HCT116 (cell line): Measurements from ENCODE around the gene MTUS2. TPM values are rescaled to one million over a fixed set of nuclear protein-coding genes. Genes with fewer than 3 reads are reported as not detected.

Experiments
- ATAC-seq: fragments of 200-7000 bp; cut with Tn5 transposase; 2 replicates; pipeline ENCODE4 v1.9.1; 2020; ENCODE audit warnings: mild to moderate bottlenecking, moderate library complexity
- BruUV-seq: library from RNA; stranded (reverse); fragments of 400-500 nt; replicated peaks from 2 replicates; lab custom pipeline; 2021; lab: Mats Ljungman, UMichigan
- CTCF ChIA-PET: fragments of 300-600 bp; sonication (Branson Sonifier 250); formaldehyde crosslinking; loops from one replicate; lab custom pipeline; 2021; ENCODE audit warnings: antibody characterized with exemption; lab: Charles Lee
- POLR2A ChIA-PET: fragments of 300-600, 350-600 bp; sonication (Branson Sonifier 250); formaldehyde crosslinking; loops from one replicate; lab custom pipeline; 2021; ENCODE audit warnings: antibody characterized with exemption; lab: Charles Lee
- RAD21 ChIA-PET, 2 experiments: fragments of 300-600 bp; sonication (Branson Sonifier 250); formaldehyde crosslinking; loops; one replicate each; lab custom pipeline; 2023; ENCODE audit warnings: low total read pairs in 2 of 2; ENCODE audit not compliant: uncharacterized antibody in 2 of 2, unreplicated experiment in 2 of 2, low non-redundant PET in 1 of 2; lab: Charles Lee
- DNase-seq: peaks from one replicate; pipeline ENCODE4 v3.0.0-alpha.2; 2010; ENCODE audit warnings: low read depth, low spot score
- H2AFZ ChIP-seq: fragments of 200-600 bp; shearing (Covaris generic), sonication (generic); 2 replicates; pipeline ENCODE4 v1.6.1; 2017; ENCODE audit warnings: low read depth, mixed run types, mixed read lengths, antibody characterized with exemption, low read length; ENCODE audit not compliant: poor library complexity, severe bottlenecking
- H3K27ac ChIP-seq: 2 replicates; pipeline ENCODE4 v1.5.1; 2012; ENCODE audit warnings: low read depth, low read length
- H3K27me3 ChIP-seq: fragments of 200-600 bp; sonication (generic); 2 replicates; pipeline ENCODE4 v1.6.1; 2016; ENCODE audit warnings: mixed run types, low read length, mixed read lengths; ENCODE audit not compliant: insufficient read depth
- H3K36me3 ChIP-seq, 2 experiments: fragments of 200-500 bp in 1 of 2; fragments of 200-600 bp in 1 of 2; sonication (Bioruptor generic) in 1 of 2; sonication (generic) in 1 of 2; 2 replicates each; pipeline versions ENCODE4 v1.5.1 to v1.6.1; 2014 to 2016; ENCODE audit warnings: low read length in 2 of 2, inconsistent platforms in 1 of 2, mixed read lengths in 1 of 2, mixed run types in 1 of 2; ENCODE audit not compliant: insufficient read depth in 2 of 2, control insufficient read depth in 1 of 2
- H3K4me1 ChIP-seq, 2 experiments: fragments of 200-600 bp in 1 of 2; sonication (generic) in 1 of 2; 2 replicates each; pipeline versions ENCODE4 v1.5.1 to v1.6.1; 2012 to 2017; ENCODE audit warnings: low read length in 2 of 2, inconsistent platforms in 1 of 2, mild to moderate bottlenecking in 1 of 2, mixed read lengths in 1 of 2, mixed run types in 1 of 2, moderate library complexity in 1 of 2; ENCODE audit not compliant: insufficient read depth in 2 of 2, control insufficient read depth in 1 of 2
- H3K4me2 ChIP-seq: fragments of 200-600 bp; sonication (generic); 2 replicates; pipeline ENCODE4 v1.6.1; 2017; ENCODE audit warnings: mixed run types, low read length, mixed read lengths
- H3K4me3 ChIP-seq, 2 experiments: fragments of 200-600 bp in 1 of 2; sonication (generic) in 1 of 2; replicated peaks in 1 of 2; 2 replicates each; pipeline ENCODE4 v1.5.1; 2011 to 2016; ENCODE audit warnings: low read length in 2 of 2, control low read depth in 1 of 2, low read depth in 1 of 2, mild to moderate bottlenecking in 1 of 2, mixed read lengths in 1 of 2, mixed run types in 1 of 2
- H3K79me2 ChIP-seq: fragments of 200-600 bp; sonication (generic); 2 replicates; pipeline ENCODE4 v1.6.1; 2017; ENCODE audit warnings: mild to moderate bottlenecking, mixed run types, low read length, moderate library complexity, mixed read lengths; ENCODE audit not compliant: insufficient read depth
- H3K9ac ChIP-seq: fragments of 200-600 bp; sonication (generic); 2 replicates; pipeline ENCODE4 v1.6.1; 2016; ENCODE audit warnings: low read length, mixed read lengths
- H3K9me2 ChIP-seq: fragments of 200-600 bp; sonication (generic), shearing (Covaris generic); 2 replicates; pipeline ENCODE4 v1.6.1; 2017; ENCODE audit warnings: mixed run types, mild to moderate bottlenecking, moderate library complexity; ENCODE audit not compliant: insufficient read depth
- H3K9me3 ChIP-seq, 2 experiments: fragments of 200-500 bp in 1 of 2; fragments of 200-600 bp in 1 of 2; sonication (Bioruptor generic) in 1 of 2; sonication (generic) in 1 of 2; 2 replicates each; pipeline ENCODE4 v1.6.1; 2014 to 2017; ENCODE audit warnings: low read length in 2 of 2, mixed read lengths in 2 of 2, inconsistent platforms in 1 of 2, low read depth in 1 of 2, mild to moderate bottlenecking in 1 of 2, mixed run types in 1 of 2, moderate library complexity in 1 of 2; ENCODE audit not compliant: control insufficient read depth in 1 of 2, insufficient read depth in 1 of 2
- H4K20me1 ChIP-seq: fragments of 200-600 bp; sonication (generic), shearing (Covaris generic); 2 replicates; pipeline ENCODE4 v1.6.1; 2017; ENCODE audit warnings: mixed run types, mild to moderate bottlenecking, moderate library complexity; ENCODE audit not compliant: insufficient read depth
- ATF3 ChIP-seq: IDR thresholded peaks from 2 replicates; pipeline ENCODE4 v1.6.1; 2012
- CEBPB ChIP-seq: IDR thresholded peaks from 2 replicates; pipeline ENCODE4 v1.6.1; 2012; ENCODE audit warnings: low read depth
- ELF1 ChIP-seq: IDR thresholded peaks from 2 replicates; pipeline ENCODE4 v1.6.1; 2012; ENCODE audit warnings: low read depth, borderline replicate concordance
- EZH2phosphoT487 ChIP-seq: fragments of 200-600 bp; IDR thresholded peaks from 2 replicates; pipeline ENCODE4 v1.6.1; 2018; ENCODE audit warnings: antibody characterized with exemption, borderline replicate concordance
- MAX ChIP-seq: IDR thresholded peaks from 2 replicates; pipeline ENCODE4 v1.6.1; 2012
- POLR2A ChIP-seq: IDR thresholded peaks from 2 replicates; pipeline ENCODE4 v1.7.0; 2011; ENCODE audit warnings: borderline replicate concordance; ENCODE audit not compliant: insufficient read depth, insufficient read length; ENCODE audit errors: extremely low read depth
- POLR2AphosphoS5 ChIP-seq: IDR thresholded peaks from 2 replicates; pipeline ENCODE4 v1.6.1; 2011; ENCODE audit warnings: mild to moderate bottlenecking, low read depth, low read length, moderate library complexity
- SRF ChIP-seq: IDR thresholded peaks from 2 replicates; pipeline ENCODE4 v1.6.1; 2012; ENCODE audit warnings: low read depth
- TCF7L2 ChIP-seq: IDR thresholded peaks from 2 replicates; pipeline ENCODE4 v1.7.0; 2011; ENCODE audit warnings: borderline replicate concordance, inconsistent platforms; ENCODE audit not compliant: insufficient read depth, insufficient read length; ENCODE audit errors: extremely low read depth
- ZBTB33 ChIP-seq: IDR thresholded peaks from 2 replicates; pipeline ENCODE4 v1.6.1; 2011; ENCODE audit warnings: mild to moderate bottlenecking, low read length, moderate library complexity; ENCODE audit not compliant: insufficient replicate concordance; ENCODE audit errors: extremely low read depth
- ZFX ChIP-seq: fragments of 450-650 bp; IDR thresholded peaks from 2 replicates; pipeline ENCODE4 v1.6.1; 2017
- ZNF274 ChIP-seq: fragments of 200-500 bp; sonication (Bioruptor generic); IDR thresholded peaks from 2 replicates; pipeline ENCODE4 v1.6.1; 2014; ENCODE audit warnings: mild to moderate bottlenecking, low read depth, low read length, inconsistent platforms
- intact Hi-C: fragments of 100-400 bp; cut with micrococcal nuclease; formaldehyde crosslinking; loops from 2 replicates; pipeline ENCODE4 v1.10.0; 2022
- total RNA-seq: library from RNA; stranded (reverse); gene quantifications from one replicate; pipeline ENCODE4 v1.2.1, GENCODE V29; 2021; ENCODE audit not compliant: unreplicated experiment
- TF ChIP-seq, protein P1 (sequence below): IDR thresholded peaks from 2 replicates; pipeline ENCODE4 v1.6.1; 2012; ENCODE audit warnings: low read depth

The MTUS2 gene
- total RNA-seq, 1 experiment from 2014 or later, result 0.02 TPM

DNA sequence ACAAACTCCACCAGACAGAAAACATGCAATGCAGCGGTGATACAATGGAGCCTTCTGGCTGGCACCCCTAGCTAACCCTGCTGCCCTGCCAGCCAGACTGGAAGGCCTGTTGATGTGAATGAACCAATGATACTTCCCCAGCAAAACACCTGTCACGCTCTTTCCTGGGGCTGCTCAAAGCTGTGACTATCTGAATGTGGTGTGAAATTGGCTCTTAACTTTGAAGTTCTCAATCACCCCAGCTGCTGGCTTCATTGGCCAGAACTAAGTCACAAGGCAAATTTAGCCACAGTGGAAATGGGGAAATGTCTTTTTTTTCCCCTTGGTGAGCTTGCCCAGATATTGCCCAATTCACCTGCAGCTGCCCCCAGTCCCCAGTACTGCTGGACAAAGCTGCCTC is 628.0 kb downstream of the MTUS2 start:
- Histone ChIP-seq H3K9me3 (no peaks in the 10 kb centered on the region), H2AFZ (no peak overlapping the region), H3K9ac (no peak overlapping the region), H3K4me1 (no peaks in the 10 kb centered on the region), H3K27me3 (peaks cover 2% of the 10 kb centered on the region; the same call in 1 of the 2 replicates), H3K27ac (no peak overlapping the region), H4K20me1 (no peaks in the 10 kb centered on the region), H3K9me2 (no peaks in the 10 kb centered on the region), H3K4me2 (no peak overlapping the region), H3K79me2 (no peaks in the 10 kb centered on the region), H3K36me3 (no peaks in the 10 kb centered on the region), H3K4me3 (no peak overlapping the region)
- ATAC-seq, result no peak
- ChIA-PET RAD21 (no interaction called here), POLR2A (no interaction called here), CTCF (interaction anchor here (0.8 kb wide), 1 partner anchor 24 kb away, joined by 3 read pairs; no protein-coding TSS in a partner anchor)
- no TSS peak for BruUV-seq
- intact Hi-C loops, result no loop called here
- no peak for DNase-seq
- no peak for TF ChIP-seq ZBTB33
- TF ChIP-seq TCF7L2, result no peak
- no peak for TF ChIP-seq SRF
- no peak for TF ChIP-seq POLR2AphosphoS5
- no peak for TF ChIP-seq ATF3
- no peak for TF ChIP-seq ZNF274

DNA sequence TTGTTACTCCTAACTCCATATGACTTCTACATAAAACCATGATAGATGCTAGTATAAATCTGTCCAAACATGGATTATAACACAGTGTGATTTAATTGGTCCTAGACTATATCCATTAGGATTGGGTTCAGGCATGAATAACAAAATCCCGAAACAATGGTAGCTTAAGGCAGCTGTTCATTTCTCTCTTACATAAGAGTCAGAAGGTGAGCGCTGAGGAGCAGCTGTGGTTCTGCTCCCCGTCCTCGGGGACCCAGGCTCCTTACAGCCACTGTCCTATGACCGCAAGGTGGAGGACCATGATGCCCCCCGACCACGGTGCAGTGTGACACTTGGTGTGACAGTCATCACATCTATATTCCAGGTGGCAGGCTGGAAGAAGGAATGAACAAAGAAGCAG is 629.6 kb downstream of the MTUS2 start:
- ChIA-PET POLR2A (no interaction called here), RAD21 (no interaction called here), CTCF (no interaction called here)
- Histone ChIP-seq H3K36me3 (no peaks in the 10 kb centered on the region), H3K9ac (no peak overlapping the region), H3K4me2 (no peak overlapping the region), H3K27me3 (peaks cover 6% of the 10 kb centered on the region; the same call in 1 of the 2 replicates), H3K79me2 (no peaks in the 10 kb centered on the region), H2AFZ (no peak overlapping the region), H4K20me1 (no peaks in the 10 kb centered on the region), H3K4me3 (no peak overlapping the region), H3K9me3 (no peaks in the 10 kb centered on the region), H3K27ac (no peak overlapping the region), H3K4me1 (peaks cover 1 to 2% of the 10 kb centered on the region in 2 experiments; a peak in 2 of 4 replicates), H3K9me2 (no peaks in the 10 kb centered on the region)
- no peak for DNase-seq
- BruUV-seq, result no TSS peak
- no peak for ATAC-seq
- intact Hi-C loops, result no loop called here
- no peak for TF ChIP-seq ELF1
- no peak for TF ChIP-seq POLR2A
- TF ChIP-seq TCF7L2, result no peak
- no peak for TF ChIP-seq ATF3
- TF ChIP-seq, protein P1, sequence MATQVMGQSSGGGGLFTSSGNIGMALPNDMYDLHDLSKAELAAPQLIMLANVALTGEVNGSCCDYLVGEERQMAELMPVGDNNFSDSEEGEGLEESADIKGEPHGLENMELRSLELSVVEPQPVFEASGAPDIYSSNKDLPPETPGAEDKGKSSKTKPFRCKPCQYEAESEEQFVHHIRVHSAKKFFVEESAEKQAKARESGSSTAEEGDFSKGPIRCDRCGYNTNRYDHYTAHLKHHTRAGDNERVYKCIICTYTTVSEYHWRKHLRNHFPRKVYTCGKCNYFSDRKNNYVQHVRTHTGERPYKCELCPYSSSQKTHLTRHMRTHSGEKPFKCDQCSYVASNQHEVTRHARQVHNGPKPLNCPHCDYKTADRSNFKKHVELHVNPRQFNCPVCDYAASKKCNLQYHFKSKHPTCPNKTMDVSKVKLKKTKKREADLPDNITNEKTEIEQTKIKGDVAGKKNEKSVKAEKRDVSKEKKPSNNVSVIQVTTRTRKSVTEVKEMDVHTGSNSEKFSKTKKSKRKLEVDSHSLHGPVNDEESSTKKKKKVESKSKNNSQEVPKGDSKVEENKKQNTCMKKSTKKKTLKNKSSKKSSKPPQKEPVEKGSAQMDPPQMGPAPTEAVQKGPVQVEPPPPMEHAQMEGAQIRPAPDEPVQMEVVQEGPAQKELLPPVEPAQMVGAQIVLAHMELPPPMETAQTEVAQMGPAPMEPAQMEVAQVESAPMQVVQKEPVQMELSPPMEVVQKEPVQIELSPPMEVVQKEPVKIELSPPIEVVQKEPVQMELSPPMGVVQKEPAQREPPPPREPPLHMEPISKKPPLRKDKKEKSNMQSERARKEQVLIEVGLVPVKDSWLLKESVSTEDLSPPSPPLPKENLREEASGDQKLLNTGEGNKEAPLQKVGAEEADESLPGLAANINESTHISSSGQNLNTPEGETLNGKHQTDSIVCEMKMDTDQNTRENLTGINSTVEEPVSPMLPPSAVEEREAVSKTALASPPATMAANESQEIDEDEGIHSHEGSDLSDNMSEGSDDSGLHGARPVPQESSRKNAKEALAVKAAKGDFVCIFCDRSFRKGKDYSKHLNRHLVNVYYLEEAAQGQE, result no peak
- TF ChIP-seq ZFX, result no peak
- no peak for TF ChIP-seq MAX
- no peak for TF ChIP-seq CEBPB
- TF ChIP-seq EZH2phosphoT487, result no peak
